ENCODE results near the gene TOMM22.

Gene TOMM22

GRCh38 chr22:38733724-38734381, 52.1 kb downstream of the TOMM22 start:
- no peak for DNase-seq (ENCODE audit: low read depth)

GRCh38 chr22:38734421-38735100, 52.8 kb downstream of the TOMM22 start:
- DNase-seq (ENCODE audit: low read depth) = no peak
